NCI-H1105 (cell line): ENCODE results near the gene NCDN.
A peak's percentile ranks its signal among the peaks of the same experiment; 100 is the strongest.

Experiments used
- DNase-seq: peaks from one replicate; lab custom pipeline; 2025; lab: John Stamatoyannopoulos, UW

Gene NCDN, protein sequence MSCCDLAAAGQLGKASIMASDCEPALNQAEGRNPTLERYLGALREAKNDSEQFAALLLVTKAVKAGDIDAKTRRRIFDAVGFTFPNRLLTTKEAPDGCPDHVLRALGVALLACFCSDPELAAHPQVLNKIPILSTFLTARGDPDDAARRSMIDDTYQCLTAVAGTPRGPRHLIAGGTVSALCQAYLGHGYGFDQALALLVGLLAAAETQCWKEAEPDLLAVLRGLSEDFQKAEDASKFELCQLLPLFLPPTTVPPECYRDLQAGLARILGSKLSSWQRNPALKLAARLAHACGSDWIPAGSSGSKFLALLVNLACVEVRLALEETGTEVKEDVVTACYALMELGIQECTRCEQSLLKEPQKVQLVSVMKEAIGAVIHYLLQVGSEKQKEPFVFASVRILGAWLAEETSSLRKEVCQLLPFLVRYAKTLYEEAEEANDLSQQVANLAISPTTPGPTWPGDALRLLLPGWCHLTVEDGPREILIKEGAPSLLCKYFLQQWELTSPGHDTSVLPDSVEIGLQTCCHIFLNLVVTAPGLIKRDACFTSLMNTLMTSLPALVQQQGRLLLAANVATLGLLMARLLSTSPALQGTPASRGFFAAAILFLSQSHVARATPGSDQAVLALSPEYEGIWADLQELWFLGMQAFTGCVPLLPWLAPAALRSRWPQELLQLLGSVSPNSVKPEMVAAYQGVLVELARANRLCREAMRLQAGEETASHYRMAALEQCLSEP

DNA sequence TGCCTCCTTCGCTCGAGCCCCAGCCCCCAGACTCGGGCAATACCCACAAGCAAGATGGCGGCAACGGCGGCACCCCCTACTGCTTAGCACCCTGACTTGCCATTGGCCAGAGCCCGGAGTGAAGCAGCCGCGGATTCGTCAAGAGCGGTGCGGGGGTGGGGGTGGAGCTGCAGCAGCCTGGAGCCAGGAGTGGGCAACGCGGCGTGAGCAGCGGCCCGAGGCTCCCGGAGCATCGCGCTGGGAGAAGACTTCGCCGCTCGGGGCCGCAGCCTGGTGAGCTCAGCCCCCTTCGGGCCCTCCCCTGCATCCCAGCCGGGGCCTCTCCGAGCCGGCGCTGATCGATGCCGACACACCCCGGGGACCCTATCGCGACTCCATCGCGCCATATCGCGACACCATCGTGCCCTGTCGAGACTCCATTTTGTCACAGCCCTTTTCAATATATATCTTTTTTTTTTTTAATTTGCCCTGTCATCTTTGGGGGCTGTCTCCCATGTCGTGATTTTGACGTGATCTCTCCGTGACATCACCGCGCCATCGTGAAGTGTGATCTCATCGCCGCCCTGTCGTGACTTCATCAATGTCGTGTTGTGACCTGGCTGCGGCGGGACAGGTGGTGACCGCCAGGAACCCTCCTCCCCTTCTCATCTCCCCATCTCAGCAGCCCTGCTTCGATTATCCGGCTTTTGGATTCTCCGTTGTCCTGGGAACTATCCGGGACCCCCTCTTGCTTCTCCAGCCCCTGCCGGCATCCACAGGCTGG, at the start of gene NCDN:
NCDN (plus strand) TSS at position 189 of the 763 bp plus-strand sequence; CDS start at position 581, 392 bp downstream.
- DNase-seq = peak; percentile 95

- no peak for DNase-seq
Measured at GRCh38 chr1:35507947-35508346, 49.7 kb upstream of the NCDN start.

DNA sequence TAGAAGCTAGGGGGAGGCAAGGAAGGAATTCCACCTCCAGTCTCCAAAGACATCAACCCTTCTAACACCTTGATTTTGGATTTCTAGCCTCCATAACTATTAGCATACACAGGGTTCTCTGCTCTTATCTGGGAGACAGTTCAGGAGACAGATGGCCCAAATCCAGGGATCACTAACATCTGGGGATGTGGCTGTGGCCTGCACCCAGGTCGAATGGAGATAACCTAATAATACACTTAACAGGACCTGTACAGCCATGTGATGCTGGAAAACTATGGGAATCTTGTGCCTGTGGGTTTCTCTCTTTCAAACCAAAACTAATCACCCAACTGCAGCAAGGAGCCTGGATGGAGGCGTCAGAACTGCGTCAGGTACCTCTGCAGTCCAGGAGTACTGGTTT, 48.0 kb upstream of the NCDN start:
- DNase-seq = no peak

- DNase-seq = no peak
Measured at GRCh38 chr1:35511305-35511704, 46.3 kb upstream of the NCDN start.

DNA sequence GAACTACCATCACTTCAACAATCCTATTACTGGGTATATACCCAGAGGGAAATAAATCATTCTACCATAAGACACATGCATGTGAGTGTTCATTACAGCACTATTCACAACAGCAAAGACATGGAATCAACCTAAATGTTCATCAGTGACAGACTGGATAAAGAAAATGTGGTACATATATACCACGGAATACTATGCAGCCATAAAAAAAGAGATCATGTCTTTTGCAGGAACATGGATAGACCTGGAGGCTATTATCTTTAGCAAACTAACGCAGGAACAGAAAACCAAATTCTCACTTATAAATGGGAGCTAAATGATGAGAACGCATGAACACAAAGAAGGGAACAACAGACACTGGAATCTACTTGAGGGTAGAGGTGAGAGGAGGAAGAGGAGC, 39.4 kb upstream of the NCDN start:
- DNase-seq = no peak

DNA sequence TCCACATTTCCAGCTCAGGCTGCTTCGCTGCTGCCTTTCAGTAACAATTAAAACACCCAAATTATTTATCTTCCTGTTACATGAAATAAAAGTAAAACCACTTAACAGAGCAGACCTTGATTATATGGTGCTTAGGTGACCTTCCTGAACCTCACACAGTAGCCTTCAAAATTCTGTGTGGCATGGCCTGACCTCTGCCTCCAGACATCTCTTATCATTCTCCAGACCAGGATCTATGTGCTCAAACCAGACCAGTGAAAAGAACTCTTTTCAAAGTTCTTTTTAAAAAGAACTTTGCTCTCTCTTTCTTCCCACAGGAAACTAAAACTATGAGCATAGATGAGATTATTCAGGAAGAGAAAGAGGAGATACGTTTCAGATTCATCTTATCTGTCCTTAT, 38.2 kb upstream of the NCDN start:
- no peak for DNase-seq

DNA sequence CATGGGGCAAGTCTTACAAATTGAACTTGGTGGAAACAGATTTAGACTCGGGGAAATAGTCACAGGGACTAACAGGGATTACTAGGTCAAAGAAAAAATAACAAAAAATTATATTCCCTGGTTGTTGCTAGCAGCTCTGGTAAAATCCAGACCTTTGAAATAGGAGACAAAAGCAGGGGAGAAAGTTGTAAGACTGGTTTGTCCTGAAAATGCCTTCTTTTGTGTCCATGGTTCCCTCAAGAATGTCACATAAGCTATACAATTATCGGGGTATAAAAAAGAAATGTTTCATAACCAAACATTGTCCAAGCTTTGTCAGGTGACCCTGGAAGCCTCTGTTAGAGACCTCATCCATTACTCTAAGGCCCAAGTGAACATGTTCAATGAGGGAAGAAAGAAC, 33.5 kb upstream of the NCDN start:
- no peak for DNase-seq

DNA sequence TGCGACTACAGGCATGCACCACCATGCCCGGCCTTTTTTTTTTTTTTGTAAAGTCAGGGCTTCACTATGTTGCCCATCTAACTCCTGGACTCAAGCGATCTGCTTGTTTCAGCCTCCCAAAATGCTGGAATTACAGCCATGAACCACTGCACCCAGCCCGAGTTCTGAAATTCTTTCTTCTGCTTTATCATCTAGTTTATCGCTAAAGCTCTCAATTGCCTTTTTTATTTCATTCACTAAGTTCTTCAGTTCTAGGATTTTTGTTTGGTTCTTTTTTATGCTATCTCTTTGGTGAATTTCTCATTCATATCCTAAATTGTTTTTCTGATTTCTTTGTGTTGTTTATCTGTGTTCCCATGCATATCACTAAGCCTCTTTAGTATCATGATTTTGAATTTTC, 27.4 kb upstream of the NCDN start:
- DNase-seq = no peak

DNA sequence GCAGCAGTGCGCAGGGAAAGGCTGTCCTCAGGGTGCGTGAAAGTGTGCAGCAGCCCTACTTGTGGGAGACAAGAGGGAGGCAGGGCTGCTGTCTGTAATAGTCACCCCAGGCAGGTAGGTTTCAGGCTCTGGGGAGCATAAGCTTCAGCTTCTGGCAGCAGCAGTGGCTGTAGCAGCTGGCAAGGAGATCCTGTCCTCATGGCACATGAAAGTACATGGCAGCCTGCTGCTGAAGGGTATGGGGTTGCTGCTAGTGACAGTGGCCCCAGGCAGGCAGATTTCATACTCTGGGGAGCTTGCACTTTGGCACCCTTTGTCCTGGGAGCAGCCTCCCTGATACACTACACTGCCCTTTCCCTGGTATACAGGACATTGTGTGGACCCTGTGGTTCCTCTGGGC, 26.7 kb upstream of the NCDN start:
- DNase-seq = no peak

DNA sequence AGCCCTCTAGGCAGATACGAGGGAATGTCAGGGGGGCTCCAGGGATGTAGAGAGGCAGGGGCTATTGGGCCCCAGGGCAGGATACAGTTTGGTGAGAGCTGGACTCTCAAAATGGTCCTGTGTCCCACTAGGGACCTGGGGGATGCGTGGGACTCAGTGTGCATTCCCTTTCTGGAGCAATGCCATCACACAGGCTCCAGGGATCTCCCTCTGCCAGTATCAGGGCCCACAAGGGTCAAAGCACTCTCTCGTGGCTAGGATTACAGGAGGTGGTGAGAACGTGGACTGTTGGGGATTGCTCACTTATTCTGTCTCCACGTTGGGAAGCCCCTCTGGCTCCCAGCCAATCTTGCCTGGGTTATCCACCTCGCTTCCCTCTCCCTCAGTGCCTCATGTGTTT, 26.2 kb upstream of the NCDN start:
- no peak for DNase-seq

- no peak for DNase-seq
Measured at GRCh38 chr1:35532497-35533223, 24.9 kb upstream of the NCDN start.

DNA sequence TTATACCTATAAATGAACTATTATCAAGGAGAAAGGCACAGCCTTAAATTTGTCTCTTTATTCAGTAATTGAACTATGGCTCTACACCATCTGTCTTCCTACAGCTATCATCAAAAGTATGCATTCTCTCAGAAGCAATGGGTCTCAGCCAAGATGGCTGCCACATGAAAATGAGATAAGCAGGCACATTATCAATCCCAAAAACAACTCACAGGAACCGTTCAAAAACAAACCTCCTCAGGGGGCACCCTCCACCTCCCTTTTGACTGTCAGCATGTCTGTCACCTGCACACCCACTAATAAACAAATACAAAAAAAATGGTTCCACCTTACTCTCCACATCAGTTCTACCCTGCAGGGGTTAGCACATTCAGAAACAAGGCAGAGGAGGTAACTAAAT, 24.0 kb upstream of the NCDN start:
- DNase-seq = no peak

DNA sequence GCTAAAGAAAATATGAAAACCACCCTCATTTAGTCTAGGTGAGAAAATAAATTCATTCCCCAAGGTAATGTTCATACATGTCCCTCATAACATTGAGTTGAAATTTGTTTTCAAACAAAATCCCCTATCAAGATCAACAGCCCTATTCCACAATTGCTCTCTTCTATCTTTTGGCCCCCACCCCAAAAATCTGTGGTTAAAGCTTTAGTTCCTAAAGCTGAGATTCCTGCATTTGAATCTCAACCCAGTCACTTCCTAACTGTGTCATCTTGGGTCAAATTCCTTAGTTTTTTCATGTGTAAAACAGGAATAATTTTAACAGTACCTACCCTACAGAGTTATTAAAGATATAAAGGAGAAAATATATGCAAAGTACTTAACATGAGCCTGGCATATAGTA, 22.4 kb upstream of the NCDN start:
- no peak for DNase-seq

- no peak for DNase-seq
Measured at GRCh38 chr1:35536556-35537162, 20.9 kb upstream of the NCDN start.

GRCh38 chr1:35537806-35538205, 19.8 kb upstream of the NCDN start:
- DNase-seq = no peak

- DNase-seq = no peak
Measured at GRCh38 chr1:35539073-35539823, 18.4 kb upstream of the NCDN start.

DNA sequence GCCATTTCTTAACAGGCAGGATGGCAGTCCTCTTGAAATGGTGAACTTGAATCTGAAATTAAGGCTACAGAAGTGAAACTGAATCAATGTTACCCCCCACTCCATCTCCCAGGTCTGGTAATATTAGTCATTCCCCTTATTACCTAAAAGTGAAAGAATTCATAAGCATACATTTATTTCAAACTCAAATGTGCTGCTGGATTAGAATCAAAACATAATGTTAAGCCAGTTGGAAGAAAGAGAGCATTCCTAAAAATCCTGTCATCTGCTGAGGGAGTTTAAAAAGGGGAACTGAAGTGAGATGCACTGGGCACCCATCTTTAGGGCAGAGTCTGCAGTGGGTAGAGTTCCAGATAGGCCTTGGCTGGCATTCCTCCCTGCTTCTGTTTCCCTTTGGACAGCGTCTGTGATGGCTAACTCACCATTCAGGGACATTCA, 17.8 kb upstream of the NCDN start:
- DNase-seq = no peak

DNA sequence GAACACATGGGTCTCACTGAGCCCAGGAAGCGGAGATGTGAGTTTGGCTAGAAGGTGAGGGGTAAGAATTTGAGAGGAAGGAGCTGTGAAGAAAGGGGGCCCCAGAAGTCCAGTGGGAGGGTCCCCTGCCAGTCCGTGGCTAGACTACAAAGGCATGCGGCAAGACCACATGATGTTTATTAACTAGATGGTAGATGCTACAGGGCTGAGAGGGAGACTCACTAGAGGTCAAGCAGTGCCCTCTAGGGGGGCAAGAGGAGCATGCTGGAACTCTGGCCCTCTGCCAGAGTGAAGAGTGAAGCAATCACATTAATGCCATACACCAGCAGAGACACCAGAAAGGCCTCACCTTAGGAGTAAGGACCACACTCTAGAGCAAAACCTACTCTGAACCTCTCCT, 12.6 kb upstream of the NCDN start:
- DNase-seq = peak; percentile 21

DNA sequence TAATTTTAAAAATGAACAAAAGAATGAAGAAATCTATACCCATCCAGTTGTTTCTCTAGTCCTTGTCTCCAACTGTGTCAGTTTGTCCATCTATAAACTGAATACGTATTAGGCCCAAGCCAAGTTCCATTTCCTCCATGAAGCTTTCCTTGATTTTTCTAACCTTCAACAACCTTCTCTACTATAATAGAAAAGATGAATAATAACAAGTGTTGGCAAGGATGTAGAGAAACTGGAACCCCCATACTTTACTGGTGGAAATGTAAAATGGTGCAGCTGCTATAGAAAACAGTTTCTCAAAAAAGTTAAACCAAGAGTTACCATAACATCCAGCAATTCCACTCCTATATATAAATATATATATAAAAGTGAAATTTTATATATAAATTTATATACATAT, 11.0 kb upstream of the NCDN start:
- no peak for DNase-seq

DNA sequence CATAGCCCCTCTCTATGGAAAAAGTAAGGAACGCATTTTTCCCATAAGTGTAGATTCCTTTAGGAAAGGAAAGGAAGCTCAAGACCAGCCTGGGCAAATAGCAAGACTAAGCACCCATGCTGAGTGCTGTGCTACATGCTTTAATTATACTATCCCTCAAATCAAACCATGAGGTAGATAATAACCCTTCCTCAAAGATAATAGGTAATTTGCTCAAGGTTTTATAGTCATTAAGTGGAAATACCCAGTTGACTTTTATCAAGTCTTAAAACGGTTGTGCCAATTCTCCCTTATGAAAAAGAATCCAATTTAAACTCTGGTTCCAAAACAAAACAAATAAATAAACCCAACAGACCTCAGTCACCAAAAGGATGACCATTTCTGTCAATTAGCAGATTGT, 3.7 kb upstream of the NCDN start:
- no peak for DNase-seq
